PC-9 (cell line): ENCODE measurements around the gene OPN4.

Experiments used
- CTCF ChIP-seq: fragments of 200-600 bp; sonication (generic); conservative IDR thresholded peaks from 2 replicates; pipeline ENCODE4 v1.6.1; 2017; ENCODE audit warnings: mixed run types, antibody characterized with exemption, mild to moderate bottlenecking, moderate library complexity
- EZH2 ChIP-seq: fragments of 200-600 bp; sonication (generic); IDR thresholded peaks from 2 replicates; pipeline ENCODE4 v1.8.0; 2017; ENCODE audit warnings: antibody characterized with exemption, low read depth

- TF ChIP-seq CTCF (no peak), EZH2 (no peak)
These were observed 14.2 kb downstream of the OPN4 start, which contains the start of gene LDB3 for GRCh38 chr10:86668297-86669165.
